HG03521 (cell line): Measurements from ENCODE around the gene ENDOG.
"Not testable (repeated sequence)": the region's sequence is repeated elsewhere in the genome, so short reads cannot be mapped to it uniquely, and the experiment has no call there.

ENCODE experiments used
- ATAC-seq: cut with Tn5 transposase; IDR thresholded peaks from one replicate; pipeline ENCODE4 v1.9.1; 2021; ENCODE audit warnings: mild to moderate bottlenecking, moderate library complexity; ENCODE audit not compliant: unreplicated experiment

The ENDOG gene

GRCh38 chr9:128828267-128828666, 10.0 kb downstream of the ENDOG start:
- ATAC-seq: no peak

- ATAC-seq: peak; percentile 4
These were observed 10.6 kb downstream of the ENDOG start for GRCh38 chr9:128828719-128829452.

- ATAC-seq: peak; percentile 99
These were observed 11.4 kb downstream of the ENDOG start, which contains the start of gene SPOUT1 for GRCh38 chr9:128829477-128830251. TSS of gene SPOUT1 (minus strand) at chr9:128829794. CDS start at chr9:128829780, 14 bp downstream.

- ATAC-seq: no peak
These were observed 15.4 kb downstream of the ENDOG start for GRCh38 chr9:128833696-128834095.

- no peak for ATAC-seq
These were observed 17.2 kb downstream of the ENDOG start for GRCh38 chr9:128835246-128836210.

GRCh38 chr9:128836509-128837145, 18.3 kb downstream of the ENDOG start:
- ATAC-seq: no peak

GRCh38 chr9:128838338-128838737, 20.0 kb downstream of the ENDOG start:
- no peak for ATAC-seq

GRCh38 chr9:128840524-128840923, 22.2 kb downstream of the ENDOG start:
- no peak for ATAC-seq

- ATAC-seq: no peak
These were observed 23.6 kb downstream of the ENDOG start for GRCh38 chr9:128841694-128842492.

GRCh38 chr9:128843171-128843570, 24.9 kb downstream of the ENDOG start:
- ATAC-seq: not testable (repeated sequence)

- ATAC-seq: no peak
These were observed 27.1 kb downstream of the ENDOG start for GRCh38 chr9:128845186-128845931.

- no peak for ATAC-seq
These were observed 28.4 kb downstream of the ENDOG start for GRCh38 chr9:128846680-128847030.

GRCh38 chr9:128847803-128848202, 29.5 kb downstream of the ENDOG start:
- no peak for ATAC-seq

GRCh38 chr9:128851024-128851423, 32.7 kb downstream of the ENDOG start:
- not testable (repeated sequence) for ATAC-seq

- not testable (repeated sequence) for ATAC-seq
These were observed 33.7 kb downstream of the ENDOG start for GRCh38 chr9:128851779-128852600.

GRCh38 chr9:128852646-128853045, 34.3 kb downstream of the ENDOG start:
- not testable (repeated sequence) for ATAC-seq

- ATAC-seq: not testable (repeated sequence)
These were observed 36.2 kb downstream of the ENDOG start for GRCh38 chr9:128854454-128854853.

- not testable (repeated sequence) for ATAC-seq
These were observed 40.2 kb downstream of the ENDOG start for GRCh38 chr9:128858476-128858875.
